Gastroesophageal sphincter (tissue), 4 donors: ENCODE results near the gene TMEM244. TPM values are rescaled to one million over a fixed set of nuclear protein-coding genes. Genes with fewer than 3 reads are reported as not detected.
A peak's percentile ranks its signal among the peaks of the same experiment; 100 is the strongest.

Experiments used
- ATAC-seq: fragments of 150-250 bp; one replicate; pipeline ENCODE4 v1.9.1; 2016; ENCODE audit warnings: mild to moderate bottlenecking, moderate library complexity
- H3K27ac ChIP-seq, 4 donors: fragments of 200-600 bp; sonication (generic) in 3 of 4; 1 replicate in 3 of 4; 2 replicates in 1 of 4; pipeline ENCODE4 v1.5.1; 2016 to 2019
- H3K27me3 ChIP-seq: fragments of 200-600 bp; sonication (generic); one replicate; pipeline ENCODE4 v1.5.1; 2019
- H3K36me3 ChIP-seq, 2 donors: fragments of 200-600 bp; sonication (generic); one replicate each; pipeline ENCODE4 v1.5.1; 2019; ENCODE audit warnings: control low read depth in 1 of 2
- H3K4me1 ChIP-seq, 3 donors: fragments of 200-600 bp; sonication (generic); 1 replicate in 2 of 3; 2 replicates in 1 of 3; pipeline ENCODE4 v1.5.1; 2016 to 2019; ENCODE audit warnings: control low read depth in 2 of 3
- H3K4me3 ChIP-seq, 2 donors: fragments of 200-600 bp; sonication (generic); one replicate each; pipeline ENCODE4 v1.5.1; 2019; ENCODE audit warnings: mild to moderate bottlenecking in 1 of 2, moderate library complexity in 1 of 2
- H3K9me3 ChIP-seq, 3 donors: fragments of 200-600 bp; sonication (generic); one replicate each; pipeline ENCODE4 v1.5.1; 2017 to 2019; ENCODE audit warnings: control low read depth in 2 of 3
- EP300 ChIP-seq: sonication (generic); formaldehyde crosslinking; IDR thresholded peaks from one replicate; pipeline ENCODE4 v1.6.1; 2017; ENCODE audit warnings: antibody characterized with exemption, mild to moderate bottlenecking
- POLR2A ChIP-seq, 2 donors: fragments of 450-650 bp; IDR thresholded peaks; one replicate each; pipeline ENCODE4 v1.6.1; 2017; ENCODE audit warnings: antibody characterized with exemption in 2 of 2, mild to moderate bottlenecking in 2 of 2, moderate library complexity in 1 of 2
- POLR2AphosphoS5 ChIP-seq: sonication (generic); formaldehyde crosslinking; IDR thresholded peaks from one replicate; pipeline ENCODE4 v1.6.1; 2017; ENCODE audit warnings: antibody characterized with exemption
- WGBS, 2 donors: methylation state at CpG; one replicate each; pipeline ENCODE4 v1.1.5; 2018; ENCODE audit warnings: low coverage in 1 of 2; 5-methylcytosine and 5-hydroxymethylcytosine counted together
- total RNA-seq, 4 donors: library from RNA; depleted of rRNA; stranded (reverse); fragments of >200 nt; gene quantifications; one replicate each; pipeline ENCODE4 v1.1.0, GENCODE V29; 2016
- TF ChIP-seq, protein P1 (sequence below), 4 experiments: fragments of 200-600 bp in 2 of 4; fragments of 450-650 bp in 2 of 4; sonication (generic) in 1 of 4; IDR thresholded peaks; one replicate each; pipeline ENCODE4 v1.5.1; 2017 to 2019; ENCODE audit warnings: antibody characterized with exemption in 4 of 4, mild to moderate bottlenecking in 2 of 4, moderate library complexity in 2 of 4

TMEM244 gene
- total RNA-seq, 4 donors from 2014 or later: not detected

DNA sequence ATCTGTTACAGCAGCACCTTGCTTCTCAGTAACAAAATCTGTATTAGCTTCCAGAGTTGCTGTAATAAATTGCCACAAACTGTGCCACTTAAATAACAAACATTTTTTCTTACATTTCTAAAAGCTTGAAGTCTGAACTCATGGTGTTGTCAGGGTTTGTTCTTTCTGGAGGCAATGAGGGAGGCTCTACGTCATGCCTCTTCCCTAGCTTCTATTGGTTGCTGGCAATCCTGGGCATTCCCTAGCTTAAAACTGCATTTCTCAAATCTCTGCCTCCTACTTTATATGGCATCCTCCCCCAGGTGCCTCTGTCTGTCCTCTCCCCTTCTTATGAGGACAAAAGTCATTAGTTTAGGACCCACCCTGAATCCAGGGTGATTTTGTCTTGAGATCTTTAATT, 41.6 kb upstream of the TMEM244 start:
- no peak overlapping the region for H3K4me3 ChIP-seq
- H3K27ac ChIP-seq: no peak overlapping the region
- ATAC-seq: no peak
- 64% methylated on average over 1 of the region's 1 CpG; no CpG with 5 or more reads in 1 of the 2 donors for WGBS, 2 donors
- peaks cover 0 to 5% (median 0%) of the 10 kb centered on the region in 3 donors for H3K9me3 ChIP-seq
- H3K36me3 ChIP-seq: no peaks in the 10 kb centered on the region
- no peaks in the 10 kb centered on the region for H3K27me3 ChIP-seq
- no peak for TF ChIP-seq POLR2A (IDR thresholded peaks at IDR 0.05)
- no peaks in the 10 kb centered on the region for H3K4me1 ChIP-seq

DNA sequence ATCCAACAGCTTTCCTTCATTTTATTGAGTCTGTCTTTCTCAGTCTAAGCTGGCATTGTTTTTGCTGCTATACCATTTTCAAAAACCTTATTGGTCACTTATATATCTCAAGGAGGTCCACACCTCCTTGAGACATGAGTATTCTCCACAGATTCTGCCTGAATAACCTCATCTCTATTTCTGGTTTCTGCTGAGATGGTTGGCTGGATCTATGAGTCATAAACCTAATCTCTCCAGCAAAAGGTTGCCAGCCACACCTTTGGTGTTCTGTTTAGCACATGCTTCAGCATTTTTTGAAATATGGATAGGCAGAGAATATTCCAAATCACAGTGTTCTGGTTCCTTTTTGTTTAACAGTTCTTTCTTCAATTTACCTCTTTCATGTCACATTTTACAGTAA, 40.8 kb upstream of the TMEM244 start:
- Histone ChIP-seq H3K4me3 (no peak overlapping the region), H3K36me3 (no peaks in the 10 kb centered on the region), H3K4me1 (no peaks in the 10 kb centered on the region), H3K27me3 (no peaks in the 10 kb centered on the region), H3K27ac (no peak overlapping the region), H3K9me3 (peaks cover 0 to 5% (median 0%) of the 10 kb centered on the region in 3 donors)
- no peak for TF ChIP-seq POLR2AphosphoS5
- no peak for TF ChIP-seq POLR2A (IDR thresholded peaks at IDR 0.05)
- TF ChIP-seq EP300: no peak
- no peak for ATAC-seq

GRCh38 chr6:129895692-129896091, 34.6 kb upstream of the TMEM244 start:
- Histone ChIP-seq H3K4me3 (no peak overlapping the region), H3K36me3 (no peaks in the 10 kb centered on the region), H3K4me1 (no peaks in the 10 kb centered on the region), H3K27me3 (no peaks in the 10 kb centered on the region), H3K9me3 (no peaks in the 10 kb centered on the region), H3K27ac (no peak overlapping the region)
- ATAC-seq: no peak
- TF ChIP-seq EP300 (no peak), POLR2A (IDR thresholded peaks at IDR 0.05) (no peak), POLR2AphosphoS5 (no peak)
- TF ChIP-seq, protein P1, sequence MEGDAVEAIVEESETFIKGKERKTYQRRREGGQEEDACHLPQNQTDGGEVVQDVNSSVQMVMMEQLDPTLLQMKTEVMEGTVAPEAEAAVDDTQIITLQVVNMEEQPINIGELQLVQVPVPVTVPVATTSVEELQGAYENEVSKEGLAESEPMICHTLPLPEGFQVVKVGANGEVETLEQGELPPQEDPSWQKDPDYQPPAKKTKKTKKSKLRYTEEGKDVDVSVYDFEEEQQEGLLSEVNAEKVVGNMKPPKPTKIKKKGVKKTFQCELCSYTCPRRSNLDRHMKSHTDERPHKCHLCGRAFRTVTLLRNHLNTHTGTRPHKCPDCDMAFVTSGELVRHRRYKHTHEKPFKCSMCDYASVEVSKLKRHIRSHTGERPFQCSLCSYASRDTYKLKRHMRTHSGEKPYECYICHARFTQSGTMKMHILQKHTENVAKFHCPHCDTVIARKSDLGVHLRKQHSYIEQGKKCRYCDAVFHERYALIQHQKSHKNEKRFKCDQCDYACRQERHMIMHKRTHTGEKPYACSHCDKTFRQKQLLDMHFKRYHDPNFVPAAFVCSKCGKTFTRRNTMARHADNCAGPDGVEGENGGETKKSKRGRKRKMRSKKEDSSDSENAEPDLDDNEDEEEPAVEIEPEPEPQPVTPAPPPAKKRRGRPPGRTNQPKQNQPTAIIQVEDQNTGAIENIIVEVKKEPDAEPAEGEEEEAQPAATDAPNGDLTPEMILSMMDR (IDR thresholded peaks at IDR 0.05): no peak

GRCh38 chr6:129894921-129895320, 33.8 kb upstream of the TMEM244 start:
- no peak for ATAC-seq
- TF ChIP-seq EP300 (no peak), POLR2AphosphoS5 (no peak), POLR2A (IDR thresholded peaks at IDR 0.05) (no peak)
- TF ChIP-seq, protein P1 (IDR thresholded peaks at IDR 0.05): no peak
- 78 to 83% methylated on average over 3 of the region's 3 CpGs for WGBS, 2 donors
- Histone ChIP-seq H3K27me3 (no peaks in the 10 kb centered on the region), H3K9me3 (no peaks in the 10 kb centered on the region), H3K36me3 (no peaks in the 10 kb centered on the region), H3K4me1 (no peaks in the 10 kb centered on the region), H3K4me3 (no peak overlapping the region), H3K27ac (no peak overlapping the region)

- no peaks in the 10 kb centered on the region for H3K9me3 ChIP-seq
- H3K4me1 ChIP-seq: no peaks in the 10 kb centered on the region
- H3K27me3 ChIP-seq: no peaks in the 10 kb centered on the region
- H3K4me3 ChIP-seq: no peak overlapping the region
- no peak overlapping the region for H3K27ac ChIP-seq
- ATAC-seq: no peak
- TF ChIP-seq POLR2AphosphoS5 (no peak), EP300 (no peak)
- TF ChIP-seq, protein P1 (IDR thresholded peaks at IDR 0.05): peak in 1 of 4 experiments; percentile 17
- H3K36me3 ChIP-seq: no peaks in the 10 kb centered on the region
Observed at GRCh38 chr6:129893640-129894039, 32.5 kb upstream of the TMEM244 start.

DNA sequence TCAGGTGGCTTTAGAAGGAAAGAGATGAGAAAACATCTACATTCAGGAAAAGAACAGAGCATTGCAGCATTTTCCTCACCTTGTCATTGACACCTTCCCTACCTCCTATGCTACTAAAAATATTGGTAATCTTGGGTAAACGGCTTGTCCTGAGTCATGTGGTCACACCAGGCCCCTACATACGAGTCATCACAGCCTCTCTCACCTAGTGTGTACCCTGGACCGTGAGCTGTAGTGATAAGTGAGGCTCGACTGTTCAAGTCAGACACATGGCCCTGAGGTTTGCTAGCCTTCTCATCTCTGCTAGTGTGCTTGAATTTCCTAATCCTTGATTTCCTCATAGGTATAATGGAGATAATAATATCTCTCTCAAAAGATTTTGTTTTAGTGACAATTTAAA, 29.6 kb upstream of the TMEM244 start:
- 79 to 86% methylated on average over 2 to 4 of the region's 4 CpGs for WGBS, 2 donors
- Histone ChIP-seq H3K27ac (no peak overlapping the region), H3K27me3 (no peaks in the 10 kb centered on the region), H3K4me1 (no peaks in the 10 kb centered on the region), H3K4me3 (no peak overlapping the region), H3K36me3 (no peaks in the 10 kb centered on the region), H3K9me3 (no peaks in the 10 kb centered on the region)
- no peak for ATAC-seq
- TF ChIP-seq EP300: no peak
- TF ChIP-seq, protein P1 (IDR thresholded peaks at IDR 0.05): no peak
- no peak for TF ChIP-seq POLR2A (IDR thresholded peaks at IDR 0.05)
